Epithelial cell of esophagus (primary cell): ENCODE measurements around the gene PLEKHG4B.

Experiments
- DNase-seq: peaks from one replicate; pipeline ENCODE4 v3.0.0; 2010; ENCODE audit warnings: low read depth
- H3K4me3 ChIP-seq: 2 replicates; pipeline ENCODE4 v1.5.1; 2011; ENCODE audit warnings: mild to moderate bottlenecking, low read length, control low read depth
- CTCF ChIP-seq: IDR thresholded peaks from 2 replicates; pipeline ENCODE4 v1.5.1; 2011; ENCODE audit warnings: low read depth, mild to moderate bottlenecking, low read length, control low read depth, inconsistent platforms; ENCODE audit not compliant: insufficient read depth; ENCODE audit errors: missing control alignments

Gene PLEKHG4B

GRCh38 chr5:187617-188451 lies 95.9 kb downstream of the PLEKHG4B start:
- DNase-seq, result no peak
- no peak overlapping the region for H3K4me3 ChIP-seq
- no peak for TF ChIP-seq CTCF

GRCh38 chr5:188488-189481 lies 96.8 kb downstream of the PLEKHG4B start:
- H3K4me3 ChIP-seq, result peak overlapping the region; percentile 21
- TF ChIP-seq CTCF, result peak; percentile 94
- DNase-seq, result peak; percentile 82

- H3K4me3 ChIP-seq, result no peak overlapping the region
- TF ChIP-seq CTCF, result no peak
- no peak for DNase-seq
These were observed 97.5 kb downstream of the PLEKHG4B start for GRCh38 chr5:189486-189885.

GRCh38 chr5:189976-190365 lies 98.0 kb downstream of the PLEKHG4B start:
- no peak for TF ChIP-seq CTCF
- DNase-seq, result no peak
- no peak overlapping the region for H3K4me3 ChIP-seq

- DNase-seq, result no peak
- H3K4me3 ChIP-seq, result no peak overlapping the region
- TF ChIP-seq CTCF, result no peak
These were observed 98.5 kb downstream of the PLEKHG4B start for GRCh38 chr5:190366-191035.

GRCh38 chr5:191036-191948 lies 99.3 kb downstream of the PLEKHG4B start, which contains the start of gene LRRC14B:
TSS of gene LRRC14B (plus strand) at chr5:191495. CDS start at chr5:191539, 44 bp downstream.
- DNase-seq, result no peak

More at GRCh38 chr5:191036-191948, 99.3 kb downstream of the PLEKHG4B start, which contains the start of gene LRRC14B:
- H3K4me3 ChIP-seq, result no peak within 1 kb of the TSS
- no peak for TF ChIP-seq CTCF
